Skeletal muscle tissue (tissue), 4 donors: ENCODE results near the gene DTNB. TPM values are rescaled to one million over a fixed set of nuclear protein-coding genes. Genes with fewer than 3 reads are reported as not detected.

Source experiments
- H3K27ac ChIP-seq: one replicate; pipeline ENCODE4 v1.7.0; 2013; ENCODE audit warnings: mild to moderate bottlenecking, low read depth, low read length, inconsistent platforms
- H3K27me3 ChIP-seq, 3 donors: one replicate each; pipeline ENCODE4 v1.7.0; 2013; ENCODE audit warnings: low read length in 3 of 3; ENCODE audit not compliant: control insufficient read depth in 3 of 3, insufficient read depth in 3 of 3
- H3K36me3 ChIP-seq, 3 donors: one replicate each; pipeline ENCODE4 v1.7.0; 2013; ENCODE audit warnings: low read length in 3 of 3; ENCODE audit not compliant: control insufficient read depth in 3 of 3, insufficient read depth in 3 of 3
- H3K4me1 ChIP-seq, 3 donors: one replicate each; pipeline ENCODE4 v1.7.0; 2013; ENCODE audit warnings: low read length in 3 of 3, mild to moderate bottlenecking in 3 of 3; ENCODE audit not compliant: control insufficient read depth in 3 of 3, insufficient read depth in 3 of 3
- H3K4me3 ChIP-seq, 3 donors: one replicate each; pipeline ENCODE4 v1.7.0; 2013; ENCODE audit warnings: low read length in 3 of 3
- H3K9ac ChIP-seq, 3 donors: one replicate each; pipeline ENCODE4 v1.7.0; 2013; ENCODE audit warnings: low read length in 3 of 3, mild to moderate bottlenecking in 3 of 3, moderate library complexity in 2 of 3, low read depth in 1 of 3
- H3K9me3 ChIP-seq, 3 donors: one replicate each; pipeline ENCODE4 v1.7.0; 2013; ENCODE audit warnings: low read length in 3 of 3; ENCODE audit not compliant: control insufficient read depth in 3 of 3
- total RNA-seq: library from RNA; depleted of rRNA; stranded (reverse); fragments of >200 nt; gene quantifications from one replicate; pipeline ENCODE4 v1.2.3, GENCODE V29; 2014
- donor health status: Osteomylitis.

DTNB gene
- total RNA-seq, 1 donor from 2014 or later: 3.1 TPM

DNA sequence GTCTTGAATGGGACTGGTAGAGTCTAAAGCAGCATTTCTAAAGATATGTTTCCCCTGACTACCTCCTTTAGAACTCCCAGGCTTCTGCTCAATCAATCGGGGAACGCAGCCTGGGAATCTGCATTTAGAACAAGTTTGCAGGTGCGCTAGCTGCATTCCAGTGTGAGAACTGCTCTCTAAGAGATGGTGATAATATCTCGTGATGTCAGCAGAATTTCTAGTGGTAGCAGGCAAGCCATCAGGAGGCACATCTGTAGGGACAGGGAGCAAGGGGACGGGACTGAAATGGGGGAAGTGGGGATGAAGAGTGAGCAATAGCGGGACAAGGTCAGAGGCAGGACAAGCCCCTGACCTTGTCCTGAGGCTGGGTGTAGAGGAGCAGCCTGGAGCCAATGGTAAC, 211.4 kb downstream of the DTNB start:
- H3K36me3 ChIP-seq: no peaks in the 10 kb centered on the region
- no peak overlapping the region for H3K27ac ChIP-seq
- no peaks in the 10 kb centered on the region for H3K27me3 ChIP-seq
- peaks cover 0 to 6% (median 4%) of the 10 kb centered on the region in 3 donors for H3K4me1 ChIP-seq
- no peaks in the 10 kb centered on the region for H3K9me3 ChIP-seq
- H3K4me3 ChIP-seq: no peak overlapping the region
- H3K9ac ChIP-seq: no peak overlapping the region

DNA sequence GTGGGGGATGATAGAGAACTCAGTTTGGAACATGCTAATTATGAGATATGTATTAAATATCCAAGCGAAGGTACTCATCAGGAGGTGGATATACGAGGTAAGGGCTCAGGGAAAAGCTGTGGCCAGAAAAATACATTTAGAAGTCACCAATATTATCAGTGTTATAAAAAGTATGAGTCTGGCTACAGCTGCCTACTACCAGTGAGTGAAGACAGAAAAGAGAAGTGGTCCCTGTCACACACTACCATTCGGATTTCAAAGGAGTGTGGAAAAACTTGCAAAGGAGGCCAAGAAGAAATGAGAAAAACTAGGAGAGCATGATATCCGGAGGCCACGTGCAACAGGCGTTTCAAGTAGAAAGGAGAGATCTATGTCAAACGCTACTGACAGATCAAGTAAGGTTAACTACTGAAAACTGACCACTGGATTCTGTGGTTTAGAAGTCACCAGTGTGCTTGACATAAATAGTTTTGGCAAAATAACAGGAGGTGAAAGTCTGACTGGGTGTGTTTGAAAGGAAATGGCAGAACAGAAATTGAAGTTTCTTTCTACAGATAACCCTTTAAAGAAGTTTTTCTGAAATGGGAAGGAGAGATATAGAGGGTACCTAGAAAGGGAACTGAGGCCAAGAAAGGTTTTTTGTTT, 213.0 kb downstream of the DTNB start:
- no peaks in the 10 kb centered on the region for H3K27me3 ChIP-seq
- no peaks in the 10 kb centered on the region for H3K9me3 ChIP-seq
- no peak overlapping the region for H3K4me3 ChIP-seq
- no peak overlapping the region for H3K9ac ChIP-seq
- no peaks in the 10 kb centered on the region for H3K36me3 ChIP-seq
- H3K27ac ChIP-seq: no peak overlapping the region
- peaks cover 0 to 6% (median 4%) of the 10 kb centered on the region in 3 donors for H3K4me1 ChIP-seq

DNA sequence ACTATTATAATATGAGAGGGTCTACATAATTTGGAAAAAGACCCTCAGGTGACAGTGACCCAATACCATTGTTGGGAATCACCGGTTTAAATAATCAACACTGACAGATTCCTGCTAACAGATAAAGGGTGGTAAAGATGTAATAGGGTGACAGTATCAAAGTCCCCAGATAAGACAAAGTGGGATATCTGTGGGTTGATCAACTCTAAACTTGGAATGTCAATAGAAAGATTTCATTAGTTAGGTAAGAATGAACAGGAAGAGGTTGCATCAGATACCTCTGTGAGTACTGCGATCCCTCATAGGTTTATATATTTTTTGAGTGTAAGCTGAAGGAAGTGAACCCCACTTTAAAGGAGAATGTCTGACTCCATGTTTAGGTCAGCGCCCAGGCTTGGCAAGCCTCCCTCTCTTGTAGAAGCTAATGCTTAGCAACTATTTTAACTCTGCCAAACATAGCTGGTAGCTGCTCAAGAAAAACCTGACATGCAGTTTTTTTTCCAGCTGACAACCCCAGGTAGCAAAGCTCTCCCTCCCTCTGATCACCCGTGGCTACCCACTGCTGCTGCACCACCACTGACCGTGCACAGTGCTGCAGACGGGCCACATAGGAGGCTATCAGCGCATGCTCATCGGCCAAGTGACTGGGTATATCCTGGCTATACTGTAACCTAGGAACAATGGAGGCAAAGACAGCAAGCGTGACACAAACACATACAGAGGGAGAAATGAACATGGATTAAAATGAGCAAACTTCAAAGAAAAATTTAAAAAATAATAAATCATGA, 218.4 kb downstream of the DTNB start:
- Histone ChIP-seq H3K27me3 (no peaks in the 10 kb centered on the region), H3K4me1 (peaks cover 0 to 2% (median 0%) of the 10 kb centered on the region in 3 donors), H3K4me3 (no peak overlapping the region), H3K9me3 (no peaks in the 10 kb centered on the region), H3K27ac (no peak overlapping the region), H3K9ac (no peak overlapping the region), H3K36me3 (no peaks in the 10 kb centered on the region)

DNA sequence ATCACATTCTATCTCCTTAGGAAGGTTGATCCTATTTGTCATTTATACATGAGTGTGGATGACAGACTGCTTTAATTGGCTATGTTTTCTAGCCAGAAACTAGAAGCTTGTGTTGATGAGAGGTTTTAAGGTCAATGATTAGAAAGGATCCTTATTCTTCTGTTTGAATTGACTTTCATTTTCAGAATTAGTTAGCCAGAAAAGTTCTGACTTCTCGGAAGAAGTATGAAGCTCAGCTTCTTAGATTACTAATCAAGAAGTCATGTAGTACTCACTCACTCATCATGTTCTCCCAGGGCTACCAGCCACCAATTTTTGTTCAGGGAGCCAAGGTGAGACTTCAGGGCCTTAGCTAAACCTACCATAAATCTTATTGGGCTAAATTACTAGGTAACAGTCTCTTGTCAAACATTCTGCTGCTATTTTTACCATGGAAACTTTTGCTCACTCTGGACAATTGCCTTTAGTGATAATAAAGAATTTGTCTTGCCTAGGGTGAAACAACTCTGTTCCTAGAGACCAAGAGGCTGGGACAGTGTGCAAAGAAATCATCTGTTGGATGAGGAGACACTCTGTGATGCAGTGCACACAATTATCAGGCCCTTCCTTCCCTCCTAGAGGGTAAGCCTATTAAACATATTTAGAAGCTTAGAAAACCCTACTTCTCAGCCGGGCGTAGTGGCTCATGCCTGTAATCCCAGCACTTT, 220.0 kb downstream of the DTNB start:
- H3K9me3 ChIP-seq: no peaks in the 10 kb centered on the region
- H3K4me3 ChIP-seq: no peak overlapping the region
- H3K27ac ChIP-seq: no peak overlapping the region
- no peaks in the 10 kb centered on the region for H3K27me3 ChIP-seq
- H3K4me1 ChIP-seq: no peaks in the 10 kb centered on the region
- no peak overlapping the region for H3K9ac ChIP-seq
- H3K36me3 ChIP-seq: no peaks in the 10 kb centered on the region

DNA sequence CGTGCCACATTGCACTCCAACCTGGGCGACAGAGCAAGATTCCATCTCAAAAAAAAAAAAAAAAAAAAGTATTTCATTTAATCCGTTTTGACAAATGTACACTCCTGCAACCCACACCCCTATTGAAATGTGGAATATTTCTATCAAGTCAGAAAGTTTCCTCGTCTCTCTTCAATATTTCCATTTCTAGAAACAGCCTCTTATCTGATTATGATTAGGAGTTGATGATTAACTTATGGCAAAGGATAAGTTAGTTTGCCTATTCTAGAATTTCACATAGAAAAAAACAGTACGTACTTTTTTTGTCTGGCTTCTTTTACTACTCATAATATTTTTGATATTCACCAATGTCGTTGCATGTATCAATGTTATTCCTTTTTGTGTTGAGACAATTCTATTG, 224.6 kb downstream of the DTNB start:
- Histone ChIP-seq H3K36me3 (no peaks in the 10 kb centered on the region), H3K9ac (no peak overlapping the region), H3K4me1 (peaks cover 0 to 3% (median 0%) of the 10 kb centered on the region in 3 donors), H3K9me3 (no peaks in the 10 kb centered on the region), H3K4me3 (no peak overlapping the region), H3K27me3 (no peaks in the 10 kb centered on the region), H3K27ac (no peak overlapping the region)

DNA sequence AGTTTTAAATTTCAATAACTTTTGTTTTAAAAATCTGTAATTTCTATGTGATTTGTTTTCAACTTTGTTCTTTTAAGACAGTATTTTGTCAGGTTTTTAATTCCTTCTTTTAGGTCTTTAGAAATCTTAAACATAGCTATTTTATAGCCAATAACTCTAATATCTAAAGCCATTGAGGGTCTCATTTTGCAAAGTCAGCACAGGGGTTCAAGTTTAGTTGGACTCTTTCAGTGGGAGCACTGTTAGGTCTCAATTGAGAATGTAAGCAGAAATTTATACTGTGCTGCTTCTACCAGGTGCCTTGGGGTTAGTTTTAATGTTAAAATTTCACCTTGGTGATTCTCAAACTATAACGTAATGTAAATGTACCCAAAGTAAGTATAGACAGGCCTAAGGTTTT, 226.4 kb downstream of the DTNB start:
- H3K9me3 ChIP-seq: no peaks in the 10 kb centered on the region
- no peak overlapping the region for H3K9ac ChIP-seq
- no peak overlapping the region for H3K4me3 ChIP-seq
- H3K27me3 ChIP-seq: no peaks in the 10 kb centered on the region
- no peak overlapping the region for H3K27ac ChIP-seq
- no peaks in the 10 kb centered on the region for H3K36me3 ChIP-seq
- H3K4me1 ChIP-seq: peaks cover 0 to 3% (median 0%) of the 10 kb centered on the region in 3 donors

DNA sequence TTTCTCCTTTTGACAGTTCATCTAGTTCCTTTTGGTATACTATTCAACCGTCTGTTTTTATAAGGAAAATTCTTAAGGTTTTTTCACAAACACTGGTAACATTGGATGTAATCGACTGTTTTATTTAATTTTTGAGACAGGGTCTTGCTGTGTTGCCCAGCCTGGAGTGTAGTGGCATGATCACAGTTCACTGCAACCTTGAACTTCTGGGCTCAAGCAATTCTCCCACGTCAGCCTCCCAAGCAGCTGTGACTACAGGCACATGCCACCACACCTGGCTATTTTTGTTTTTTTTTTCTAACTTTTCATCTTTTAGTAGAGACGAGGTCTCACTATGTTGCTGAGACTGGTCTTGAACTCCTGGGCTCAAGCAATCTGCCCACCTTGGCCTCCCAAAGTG, 227.3 kb downstream of the DTNB start:
- no peaks in the 10 kb centered on the region for H3K9me3 ChIP-seq
- no peak overlapping the region for H3K4me3 ChIP-seq
- H3K27ac ChIP-seq: no peak overlapping the region
- no peak overlapping the region for H3K9ac ChIP-seq
- H3K27me3 ChIP-seq: no peaks in the 10 kb centered on the region
- H3K36me3 ChIP-seq: no peaks in the 10 kb centered on the region
- peaks cover 0 to 3% (median 0%) of the 10 kb centered on the region in 3 donors for H3K4me1 ChIP-seq

DNA sequence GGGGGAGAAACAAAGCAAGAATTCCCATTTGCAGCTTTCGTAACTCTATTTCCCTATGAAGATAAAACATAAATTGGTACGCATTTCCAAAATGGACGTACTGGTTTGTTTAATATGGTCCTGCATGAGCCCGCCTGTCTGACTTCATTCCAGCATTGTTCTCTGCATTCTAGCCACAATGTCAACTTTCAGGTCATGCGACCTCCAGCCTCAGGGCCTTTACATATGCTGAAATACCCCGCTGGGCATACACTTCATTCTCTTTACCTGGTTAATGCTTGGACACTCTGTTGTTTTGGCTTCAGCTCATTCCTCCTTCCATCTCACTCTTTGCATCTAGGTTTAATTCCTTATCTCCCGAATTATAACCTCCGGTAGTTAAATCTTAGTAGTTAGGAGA, 227.9 kb downstream of the DTNB start:
- Histone ChIP-seq H3K9me3 (no peaks in the 10 kb centered on the region), H3K27ac (no peak overlapping the region), H3K27me3 (no peaks in the 10 kb centered on the region), H3K4me1 (peaks cover 0 to 3% (median 0%) of the 10 kb centered on the region in 3 donors), H3K36me3 (no peaks in the 10 kb centered on the region), H3K4me3 (no peak overlapping the region), H3K9ac (no peak overlapping the region)

DNA sequence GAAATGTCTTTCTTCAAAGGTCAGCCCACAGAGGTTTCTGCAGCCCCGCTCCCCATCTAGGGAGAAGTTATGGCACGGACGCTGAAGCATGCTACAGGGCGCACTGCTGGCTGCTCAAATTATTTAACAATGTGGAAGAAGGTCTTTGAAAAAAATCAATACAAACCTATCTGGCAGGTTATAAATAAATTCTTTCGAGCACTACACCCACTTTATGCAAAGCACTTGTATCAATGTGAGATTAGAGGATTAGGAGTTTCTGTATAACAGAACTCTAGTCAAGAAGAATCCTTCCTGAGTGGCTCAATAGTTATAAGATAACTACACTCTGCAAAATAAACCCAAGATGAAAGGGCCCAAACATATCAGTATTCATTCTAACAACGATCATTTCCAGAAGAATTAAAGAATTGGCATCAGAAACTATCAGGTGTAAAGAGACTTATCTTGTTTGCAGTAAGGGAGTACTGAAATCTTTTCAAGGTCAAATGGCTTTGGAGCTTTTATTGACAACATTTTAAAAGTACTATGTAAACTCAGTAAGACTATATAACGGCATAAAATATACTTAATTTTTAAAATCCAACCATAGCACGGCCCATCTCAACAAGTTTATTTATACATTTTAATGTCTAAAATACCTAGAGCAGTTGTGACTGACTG, 228.6 kb downstream of the DTNB start:
- H3K4me1 ChIP-seq: peaks cover 0 to 3% (median 0%) of the 10 kb centered on the region in 3 donors
- H3K9ac ChIP-seq: no peak overlapping the region
- no peaks in the 10 kb centered on the region for H3K36me3 ChIP-seq
- no peak overlapping the region for H3K27ac ChIP-seq
- no peaks in the 10 kb centered on the region for H3K27me3 ChIP-seq
- no peaks in the 10 kb centered on the region for H3K9me3 ChIP-seq
- H3K4me3 ChIP-seq: no peak overlapping the region
